T-helper 2 cell treated with Interferon-gamma antibody and Interleukin-4, amounts not matched to agents 5 μg/mL and 100 μg/mL, for 36 hours (primary cell): ENCODE results near the gene KAT14.
"Not testable (repeated sequence)": the region's sequence is repeated elsewhere in the genome, so short reads cannot be mapped to it uniquely, and the experiment has no call there.

Experiments used
- DNase-seq: peaks from one replicate; pipeline ENCODE4 v3.0.0; 2021; ENCODE audit warnings: low spot score
- H3K27ac Mint-ChIP-seq: one replicate; pipeline ENCODE4 v1.8.0; 2021; ENCODE audit warnings: mild to moderate bottlenecking, mixed read lengths
- H3K27me3 Mint-ChIP-seq: one replicate; pipeline ENCODE4 v1.8.0; 2021; ENCODE audit warnings: low read depth, mixed read lengths
- H3K36me3 Mint-ChIP-seq: one replicate; pipeline ENCODE4 v1.8.0; 2021; ENCODE audit warnings: low read depth, mixed read lengths
- H3K4me1 Mint-ChIP-seq: one replicate; pipeline ENCODE4 v1.8.0; 2021; ENCODE audit warnings: low read depth, mixed read lengths
- H3K4me3 Mint-ChIP-seq: one replicate; pipeline ENCODE4 v1.8.0; 2022; ENCODE audit warnings: mild to moderate bottlenecking, moderate library complexity, mixed read lengths
- H3K9me3 Mint-ChIP-seq: one replicate; pipeline ENCODE4 v1.8.0; 2021; ENCODE audit warnings: mixed read lengths

Gene KAT14

GRCh38 chr20:18137412-18138265, at the start of gene KAT14, which contains the start of gene PET117:
TSS of gene KAT14 (plus strand) at chr20:18137863. CDS start at chr20:18142661, 4,798 bp downstream.
TSS of gene PET117 (plus strand) at chr20:18137863. CDS start at chr20:18137956, 93 bp downstream.
- peaks cover 13% of the 10 kb centered on the region for H3K36me3 Mint-ChIP-seq
- H3K4me3 Mint-ChIP-seq, result peak within 1 kb of the TSS; percentile 74
- H3K9me3 Mint-ChIP-seq, result no peaks in the 10 kb centered on the region
- no peaks in the 10 kb centered on the region for H3K27me3 Mint-ChIP-seq
- peak; percentile 92 for DNase-seq
- H3K27ac Mint-ChIP-seq, result peak within 1 kb of the TSS; percentile 83
- peaks cover 22% of the 10 kb centered on the region for H3K4me1 Mint-ChIP-seq

- not testable (repeated sequence) for H3K4me3 Mint-ChIP-seq, H3K9me3 Mint-ChIP-seq, H3K27me3 Mint-ChIP-seq, H3K36me3 Mint-ChIP-seq, H3K4me1 Mint-ChIP-seq, H3K27ac Mint-ChIP-seq, DNase-seq
These were observed 49.4 kb upstream of the KAT14 start for GRCh38 chr20:18088298-18088697.

- not testable (repeated sequence) for H3K9me3 Mint-ChIP-seq, H3K27me3 Mint-ChIP-seq, DNase-seq, H3K4me3 Mint-ChIP-seq, H3K4me1 Mint-ChIP-seq, H3K27ac Mint-ChIP-seq, H3K36me3 Mint-ChIP-seq
These were observed 48.8 kb upstream of the KAT14 start for GRCh38 chr20:18088841-18089240.

- Mint-ChIP-seq H3K36me3 (no peaks in the 10 kb centered on the region), H3K4me3 (no peak overlapping the region), H3K27ac (no peak overlapping the region), H3K27me3 (no peaks in the 10 kb centered on the region), H3K4me1 (no peaks in the 10 kb centered on the region), H3K9me3 (no peaks in the 10 kb centered on the region)
- DNase-seq, result no peak
These were observed 47.6 kb upstream of the KAT14 start for GRCh38 chr20:18090044-18090443.

GRCh38 chr20:18090477-18090876, 47.2 kb upstream of the KAT14 start:
- no peak for DNase-seq
- no peaks in the 10 kb centered on the region for H3K4me1 Mint-ChIP-seq
- no peak overlapping the region for H3K27ac Mint-ChIP-seq
- H3K9me3 Mint-ChIP-seq, result no peaks in the 10 kb centered on the region
- H3K27me3 Mint-ChIP-seq, result no peaks in the 10 kb centered on the region
- H3K4me3 Mint-ChIP-seq, result no peak overlapping the region
- no peaks in the 10 kb centered on the region for H3K36me3 Mint-ChIP-seq

GRCh38 chr20:18091623-18092022, 46.0 kb upstream of the KAT14 start:
- H3K27me3 Mint-ChIP-seq, result no peaks in the 10 kb centered on the region
- H3K36me3 Mint-ChIP-seq, result no peaks in the 10 kb centered on the region
- no peaks in the 10 kb centered on the region for H3K9me3 Mint-ChIP-seq
- H3K4me3 Mint-ChIP-seq, result no peak overlapping the region
- no peaks in the 10 kb centered on the region for H3K4me1 Mint-ChIP-seq
- no peak overlapping the region for H3K27ac Mint-ChIP-seq
- no peak for DNase-seq

GRCh38 chr20:18092890-18093289, 44.8 kb upstream of the KAT14 start:
- Mint-ChIP-seq H3K27me3 (no peaks in the 10 kb centered on the region), H3K36me3 (no peaks in the 10 kb centered on the region), H3K4me3 (no peak overlapping the region), H3K4me1 (no peaks in the 10 kb centered on the region), H3K9me3 (no peaks in the 10 kb centered on the region), H3K27ac (no peak overlapping the region)
- DNase-seq, result no peak

GRCh38 chr20:18093388-18093787, 44.3 kb upstream of the KAT14 start:
- Mint-ChIP-seq H3K4me3 (no peak overlapping the region), H3K4me1 (no peaks in the 10 kb centered on the region), H3K9me3 (no peaks in the 10 kb centered on the region), H3K27ac (no peak overlapping the region), H3K36me3 (no peaks in the 10 kb centered on the region), H3K27me3 (no peaks in the 10 kb centered on the region)
- no peak for DNase-seq

GRCh38 chr20:18094191-18094590, 43.5 kb upstream of the KAT14 start:
- no peak for DNase-seq
- H3K4me1 Mint-ChIP-seq, result no peaks in the 10 kb centered on the region
- H3K27ac Mint-ChIP-seq, result no peak overlapping the region
- no peaks in the 10 kb centered on the region for H3K36me3 Mint-ChIP-seq
- H3K9me3 Mint-ChIP-seq, result no peaks in the 10 kb centered on the region
- no peak overlapping the region for H3K4me3 Mint-ChIP-seq
- H3K27me3 Mint-ChIP-seq, result no peaks in the 10 kb centered on the region

- H3K27me3 Mint-ChIP-seq, H3K4me3 Mint-ChIP-seq, H3K9me3 Mint-ChIP-seq, H3K36me3 Mint-ChIP-seq, H3K4me1 Mint-ChIP-seq, H3K27ac Mint-ChIP-seq, DNase-seq: not testable (repeated sequence)
These were observed 37.1 kb upstream of the KAT14 start for GRCh38 chr20:18100569-18100968.

- H3K4me3 Mint-ChIP-seq, result no peak overlapping the region
- H3K36me3 Mint-ChIP-seq, result no peaks in the 10 kb centered on the region
- H3K27ac Mint-ChIP-seq, result no peak overlapping the region
- H3K27me3 Mint-ChIP-seq, result no peaks in the 10 kb centered on the region
- H3K4me1 Mint-ChIP-seq, result no peaks in the 10 kb centered on the region
- DNase-seq, result no peak
- no peaks in the 10 kb centered on the region for H3K9me3 Mint-ChIP-seq
These were observed 36.4 kb upstream of the KAT14 start for GRCh38 chr20:18101125-18101810.

GRCh38 chr20:18103497-18103896, 34.2 kb upstream of the KAT14 start:
- H3K4me1 Mint-ChIP-seq, result no peaks in the 10 kb centered on the region
- H3K9me3 Mint-ChIP-seq, result no peaks in the 10 kb centered on the region
- DNase-seq, result no peak
- peaks cover 1% of the 10 kb centered on the region for H3K27me3 Mint-ChIP-seq
- no peaks in the 10 kb centered on the region for H3K36me3 Mint-ChIP-seq
- H3K27ac Mint-ChIP-seq, result no peak overlapping the region
- H3K4me3 Mint-ChIP-seq, result no peak overlapping the region

GRCh38 chr20:18108326-18108725, 29.3 kb upstream of the KAT14 start:
- Mint-ChIP-seq H3K27ac (no peak overlapping the region), H3K9me3 (no peaks in the 10 kb centered on the region), H3K4me3 (no peak overlapping the region), H3K4me1 (no peaks in the 10 kb centered on the region), H3K27me3 (peaks cover 13% of the 10 kb centered on the region), H3K36me3 (no peaks in the 10 kb centered on the region)
- DNase-seq, result no peak

- peaks cover 19% of the 10 kb centered on the region for H3K9me3 Mint-ChIP-seq
- not testable (repeated sequence) for H3K4me1 Mint-ChIP-seq, H3K27ac Mint-ChIP-seq
These were observed 9.1 kb upstream of the KAT14 start for GRCh38 chr20:18128574-18128973.

More at GRCh38 chr20:18128574-18128973, 9.1 kb upstream of the KAT14 start:
- not testable (repeated sequence) for H3K36me3 Mint-ChIP-seq, DNase-seq, H3K27me3 Mint-ChIP-seq
- peak overlapping the region; percentile 17 for H3K4me3 Mint-ChIP-seq
